NCI-H226 (cell line): ENCODE measurements around the gene PLCL2.

ENCODE experiments used
- DNase-seq: peaks from one replicate; pipeline ENCODE4 v3.0.0-alpha.2; 2015

The PLCL2 gene

DNA sequence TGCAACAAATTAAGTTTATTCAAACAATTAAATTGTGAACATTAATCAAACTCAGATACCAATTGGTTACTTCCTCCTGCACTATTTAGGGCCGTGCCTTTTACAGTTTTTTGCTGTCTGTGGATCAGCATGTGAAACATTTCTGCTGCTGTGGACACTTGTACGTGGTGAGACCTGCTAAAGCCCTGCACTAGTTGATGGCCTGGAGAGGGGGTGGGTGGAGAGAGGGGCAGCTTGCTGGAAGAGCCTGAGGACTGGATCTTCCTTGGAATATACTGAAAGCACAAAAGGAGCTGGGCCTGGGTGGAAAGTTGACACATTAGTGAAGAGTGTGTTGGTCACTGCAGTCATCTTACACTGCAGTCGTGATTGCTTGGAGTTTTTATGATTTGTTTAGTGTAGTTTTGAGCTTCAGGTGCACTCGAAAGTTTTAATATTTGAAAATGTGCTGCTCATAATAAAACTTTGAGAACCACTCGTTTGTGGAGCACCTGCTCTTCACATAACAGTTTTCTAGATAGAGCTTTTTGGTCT, 11.4 kb downstream of the PLCL2 start:
- DNase-seq = no peak

DNA sequence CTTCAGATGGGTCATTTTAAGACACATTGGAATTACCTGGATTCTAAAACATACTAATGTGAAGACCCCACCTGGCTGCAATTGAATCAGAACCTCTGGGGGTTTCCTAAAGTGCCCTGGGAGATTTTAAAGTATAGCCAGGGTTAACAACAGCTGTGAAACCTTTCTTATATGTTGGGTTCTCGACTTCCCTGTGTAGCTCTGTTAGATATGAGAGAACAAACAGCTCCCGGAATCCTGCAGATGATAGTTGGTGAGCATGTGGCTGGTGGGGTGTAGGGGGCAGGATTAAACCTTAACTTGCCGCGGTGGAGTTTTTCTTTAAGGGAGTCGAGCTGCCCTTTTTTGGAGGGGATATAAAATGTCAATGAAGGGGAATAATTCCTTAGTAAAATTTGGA, 12.1 kb downstream of the PLCL2 start:
- no peak for DNase-seq

DNA sequence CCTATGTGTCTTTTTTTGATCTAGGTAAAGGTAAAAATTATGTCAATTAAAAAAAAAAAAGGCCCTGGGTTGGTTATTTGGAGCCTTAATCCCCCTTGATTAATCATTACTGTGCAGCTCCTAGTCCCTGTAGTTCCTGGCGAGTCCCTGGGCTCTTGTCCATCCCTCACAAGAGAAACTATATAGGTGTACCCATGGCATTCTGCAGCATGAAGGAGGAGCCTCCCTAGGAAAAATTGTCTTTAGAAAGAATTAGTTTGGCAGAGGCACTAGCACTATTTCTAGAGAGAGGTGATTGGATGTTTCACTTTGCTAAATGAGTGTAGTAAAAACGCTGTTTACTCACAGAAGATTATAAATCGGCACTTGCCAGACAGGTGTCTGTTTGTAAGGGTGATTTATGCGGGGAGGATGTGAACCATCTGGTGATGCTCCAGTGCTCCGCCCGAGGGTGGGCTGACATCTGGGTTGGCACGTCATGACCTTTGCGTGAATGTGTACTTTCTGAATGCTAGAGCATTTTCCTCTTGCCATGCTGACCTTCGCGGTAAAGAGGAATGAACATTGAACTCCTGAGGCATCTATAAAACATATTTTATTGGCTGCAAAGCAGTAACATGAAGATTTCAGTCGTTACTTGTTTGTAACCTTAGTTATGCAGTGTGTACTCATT, 12.6 kb downstream of the PLCL2 start:
- DNase-seq = peak; percentile 24

DNA sequence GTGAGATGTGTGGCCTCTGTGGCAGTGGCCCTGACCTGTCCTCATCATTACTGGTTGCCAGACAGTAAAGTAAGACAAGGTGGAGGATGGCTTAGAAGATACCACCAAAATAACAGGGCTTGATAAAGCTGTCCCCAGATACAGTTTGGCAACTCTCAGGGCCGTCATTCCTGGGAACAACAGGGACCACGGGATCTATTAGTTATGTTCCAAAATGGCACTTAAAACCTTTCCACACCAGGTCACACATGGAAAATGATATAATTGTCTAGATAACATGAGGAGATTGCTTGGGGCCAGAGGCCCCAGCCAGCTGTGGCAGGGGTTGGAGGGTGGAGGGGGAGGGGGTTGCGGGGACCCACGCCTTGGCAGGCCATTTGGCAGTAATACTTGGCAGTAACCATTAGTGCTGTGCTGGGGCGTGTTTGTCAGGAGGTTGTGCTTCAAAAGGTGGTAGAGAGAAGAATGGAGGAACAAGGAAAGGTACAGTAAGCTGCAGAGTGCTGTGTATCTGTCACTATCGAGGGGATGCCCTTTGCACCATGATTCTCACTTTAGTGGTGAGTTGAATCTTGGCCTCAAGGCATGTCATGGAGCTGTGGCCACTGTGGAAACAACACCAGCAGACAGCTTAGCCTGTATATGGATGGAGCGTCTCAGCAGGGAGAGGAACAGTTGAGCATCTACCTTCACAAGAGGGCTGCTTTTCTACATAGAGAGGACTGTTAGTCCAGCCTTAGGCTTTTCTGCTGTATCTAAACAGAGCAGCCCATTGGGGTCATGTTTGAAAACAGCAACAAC, 14.0 kb downstream of the PLCL2 start:
- no peak for DNase-seq

DNA sequence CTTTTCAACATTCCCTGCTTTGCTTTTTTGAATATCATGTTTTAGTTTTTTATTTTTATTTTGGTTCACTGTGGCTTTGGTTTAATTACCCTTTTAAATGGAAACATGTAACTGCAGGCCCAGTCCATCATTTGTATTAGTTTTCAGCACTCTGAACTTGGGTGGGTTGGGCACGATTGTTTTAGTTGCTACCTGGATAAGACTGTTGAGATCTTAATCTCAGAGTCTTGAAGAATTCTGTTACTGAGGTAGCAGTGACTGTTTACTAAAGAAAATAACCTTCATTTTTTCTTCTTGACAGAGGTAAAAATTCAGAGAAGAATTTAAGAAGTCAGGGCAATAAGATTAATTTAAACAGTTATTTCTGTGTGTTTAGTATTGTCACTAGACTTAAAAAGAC, 15.2 kb downstream of the PLCL2 start:
- no peak for DNase-seq

DNA sequence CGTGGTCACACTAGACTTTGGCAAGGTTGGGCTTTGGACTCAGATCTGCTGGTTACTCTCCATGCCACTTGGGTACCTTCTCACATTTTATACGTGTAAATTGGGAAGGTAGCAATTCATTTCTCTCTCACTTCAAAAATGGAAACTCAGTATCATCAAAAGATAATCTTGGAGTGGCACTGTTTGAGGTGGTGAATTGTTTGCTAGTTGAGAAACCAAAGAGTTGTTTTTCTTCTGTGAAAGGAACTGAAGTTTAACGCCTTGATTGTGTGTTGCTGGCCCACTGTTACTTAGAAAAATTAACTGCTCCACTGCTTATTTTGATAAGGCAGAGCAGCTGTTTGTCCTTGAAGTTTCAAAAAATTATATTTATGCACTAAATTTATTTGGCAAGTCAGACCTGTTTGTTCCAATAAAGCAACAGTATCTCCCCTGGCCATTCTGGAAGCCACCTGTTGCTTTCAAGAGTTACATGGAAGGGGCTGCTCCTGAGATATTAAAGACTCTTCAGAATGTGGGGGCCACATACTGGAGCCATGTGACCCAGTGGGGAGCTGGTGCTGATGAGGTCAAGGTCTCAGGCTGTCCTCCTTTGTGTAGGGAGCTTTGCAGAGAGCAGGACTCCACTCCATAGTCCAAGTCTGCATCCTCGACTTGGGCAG, 16.2 kb downstream of the PLCL2 start:
- no peak for DNase-seq

DNA sequence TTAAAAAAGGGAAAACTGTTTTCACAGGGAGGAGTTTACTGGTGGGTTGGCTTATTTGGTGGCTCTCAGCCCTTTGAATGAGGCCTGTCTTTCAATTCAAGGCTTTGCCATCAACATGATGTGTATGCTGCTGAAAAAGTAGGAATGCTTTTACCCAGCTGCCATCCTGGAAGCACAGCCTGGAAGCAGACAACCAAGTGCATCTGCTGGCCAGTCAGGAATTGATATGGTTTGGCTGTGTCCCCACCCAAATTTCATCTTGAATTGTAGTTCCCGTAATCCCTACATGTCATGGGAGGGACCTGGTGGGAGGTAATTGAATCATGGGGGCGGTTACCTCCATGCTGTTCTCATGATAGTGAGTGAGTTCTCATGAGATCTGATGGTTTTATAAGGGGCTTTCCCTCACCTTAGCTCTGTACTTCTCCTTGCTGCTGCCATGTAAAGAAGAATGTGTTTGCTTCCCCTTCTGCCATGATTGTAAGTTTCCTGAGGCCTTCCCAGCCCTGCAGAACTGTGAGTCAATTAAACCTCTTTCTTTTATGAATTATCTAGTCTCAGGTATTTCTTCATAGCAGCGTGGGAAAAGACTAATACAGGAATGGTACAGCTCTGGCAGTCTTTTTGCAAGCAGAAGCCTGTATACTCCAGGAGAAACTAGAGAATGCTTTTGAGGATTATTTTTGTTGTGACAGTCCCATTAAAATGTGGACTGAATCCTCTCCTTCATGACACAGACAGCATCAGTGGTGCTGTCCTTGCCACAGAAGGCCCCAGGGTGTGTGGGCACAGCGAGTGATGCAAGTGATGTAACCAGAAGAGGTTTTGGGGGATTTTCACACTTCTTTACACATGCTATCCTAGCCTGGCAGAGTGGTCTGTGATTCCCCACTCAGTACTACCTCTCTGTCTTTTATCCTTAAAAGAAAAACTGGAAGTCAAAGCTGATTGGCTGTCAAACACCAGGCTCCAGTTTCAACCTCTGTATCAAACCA, 20.0 kb downstream of the PLCL2 start:
- no peak for DNase-seq

DNA sequence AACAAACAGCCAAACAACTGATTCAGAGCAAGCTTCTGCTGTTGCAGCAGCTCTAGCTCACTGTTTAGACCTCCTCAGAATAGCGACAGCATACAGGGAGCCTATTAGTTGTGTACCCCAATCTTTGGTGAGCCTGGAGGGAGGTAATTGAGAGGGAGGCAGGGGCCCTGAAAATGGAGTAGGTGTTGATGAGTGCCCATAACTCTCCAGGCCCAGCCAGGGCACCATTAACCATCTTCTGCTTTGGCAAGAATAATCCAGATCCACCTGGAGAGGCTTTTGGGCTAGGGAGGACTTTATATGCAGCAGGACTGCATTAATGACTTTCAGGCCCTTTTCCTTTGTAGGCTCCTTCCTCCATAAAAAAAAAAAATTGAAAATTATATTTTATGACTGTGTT, 20.9 kb downstream of the PLCL2 start:
- no peak for DNase-seq

DNA sequence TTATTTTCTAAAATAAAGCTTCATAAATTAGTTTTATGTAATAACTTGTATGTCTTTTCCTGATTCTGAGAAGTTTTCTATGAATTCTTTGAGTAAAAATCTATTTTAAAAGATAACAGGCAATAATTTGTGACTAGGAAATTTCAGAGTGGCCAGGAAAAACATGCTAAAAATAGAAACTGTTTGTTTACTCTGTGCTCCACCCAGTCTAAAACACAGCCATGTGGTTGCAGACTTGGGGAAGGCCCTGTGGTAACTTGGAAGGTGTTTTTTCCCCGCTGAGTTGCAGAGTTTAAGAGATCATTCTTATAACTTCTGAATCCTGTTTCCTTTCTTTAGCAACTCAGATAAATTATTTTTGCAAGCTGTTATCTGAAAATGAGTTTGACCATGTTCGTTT, 21.9 kb downstream of the PLCL2 start:
- no peak for DNase-seq

DNA sequence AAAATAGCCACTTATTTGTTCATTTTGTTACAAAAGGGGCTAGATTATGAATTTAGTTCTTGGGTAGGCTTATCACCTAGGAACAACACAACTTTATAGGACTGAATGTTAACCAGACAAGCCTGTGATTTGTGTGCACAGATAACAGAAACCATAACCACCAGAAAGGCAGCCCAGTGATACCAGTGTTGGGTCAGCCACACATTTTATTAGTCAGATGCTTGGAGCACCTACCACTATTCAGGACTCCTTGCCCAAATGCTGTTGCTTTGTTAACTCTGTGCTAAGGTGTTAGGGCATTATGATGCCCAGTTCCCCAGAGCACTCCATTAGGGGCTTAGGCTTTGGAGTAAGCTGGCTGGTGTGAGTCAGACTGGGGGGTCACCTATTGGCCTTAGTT, 22.5 kb downstream of the PLCL2 start:
- peak; percentile 60 for DNase-seq

DNA sequence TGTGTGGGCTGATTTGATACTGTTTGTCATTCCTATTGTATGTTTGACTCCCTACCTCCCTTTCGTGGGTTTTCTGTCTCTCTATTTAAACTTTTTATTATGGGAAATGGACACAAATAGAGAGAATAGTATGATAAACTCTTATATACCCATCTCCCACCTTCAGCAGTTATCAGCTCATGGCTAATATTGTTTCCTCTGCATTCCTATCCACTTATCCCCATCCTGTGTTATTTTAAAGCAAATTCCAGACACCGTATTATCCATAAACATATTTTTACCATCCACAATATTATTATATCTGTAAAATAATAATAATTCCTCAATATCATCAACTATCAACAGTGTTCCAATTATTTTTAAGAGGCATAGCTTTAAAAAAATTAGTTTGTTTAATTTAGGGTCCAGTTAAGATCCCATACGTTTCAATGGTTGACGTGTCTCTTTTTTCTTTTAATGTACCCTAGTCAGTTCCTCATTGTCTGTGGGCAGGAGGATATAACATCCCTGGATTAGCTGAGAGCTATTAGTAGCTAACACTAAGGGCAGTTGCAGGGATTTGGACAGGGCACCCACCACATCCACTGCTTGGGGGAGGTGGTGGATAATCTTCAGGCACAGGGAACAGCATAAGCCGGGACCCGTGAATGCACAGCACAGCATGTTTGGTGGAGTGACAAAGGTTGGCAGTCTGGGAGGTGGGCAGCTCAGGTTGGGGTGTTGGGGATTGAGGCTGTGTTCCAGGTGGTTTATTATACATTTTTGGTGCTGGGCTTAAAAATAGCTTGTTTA, 23.5 kb downstream of the PLCL2 start:
- no peak for DNase-seq

DNA sequence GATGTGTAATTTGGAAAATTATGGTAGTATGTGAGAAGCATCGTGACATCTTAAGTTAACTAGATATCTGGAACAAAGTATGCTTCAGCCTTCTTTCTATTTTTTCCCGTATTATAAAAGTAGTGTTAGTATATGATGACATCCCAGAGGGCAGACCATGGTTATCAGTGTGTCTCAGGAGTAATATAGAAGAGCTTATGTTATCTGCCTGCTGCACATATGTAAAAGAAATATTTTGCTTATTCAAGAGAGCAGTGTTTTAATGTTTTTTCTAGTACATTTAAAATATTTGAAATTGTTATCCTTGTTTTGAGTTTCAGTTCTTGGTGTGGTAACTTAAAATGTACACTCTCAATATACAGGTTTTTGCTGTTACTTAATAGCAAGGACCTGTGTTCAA, 24.1 kb downstream of the PLCL2 start:
- no peak for DNase-seq

DNA sequence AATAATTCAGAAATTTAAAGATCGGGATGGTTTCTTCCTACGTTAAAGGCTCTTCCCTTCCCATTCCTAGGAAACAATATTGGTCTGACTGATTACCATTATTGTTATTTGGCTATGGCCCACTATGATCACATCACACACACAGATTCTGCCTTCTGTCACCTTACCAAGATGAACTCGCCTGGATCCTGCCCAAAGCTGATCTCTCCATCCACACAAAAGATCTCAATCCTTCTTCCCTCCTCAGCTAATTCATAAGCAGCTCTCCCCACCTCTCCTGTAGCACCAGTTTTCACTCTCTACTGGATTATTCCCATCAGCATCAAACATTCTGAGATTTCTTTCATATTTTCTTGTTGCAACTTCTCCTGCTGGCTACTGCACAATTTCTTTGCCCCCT, 25.0 kb downstream of the PLCL2 start:
- DNase-seq = no peak

DNA sequence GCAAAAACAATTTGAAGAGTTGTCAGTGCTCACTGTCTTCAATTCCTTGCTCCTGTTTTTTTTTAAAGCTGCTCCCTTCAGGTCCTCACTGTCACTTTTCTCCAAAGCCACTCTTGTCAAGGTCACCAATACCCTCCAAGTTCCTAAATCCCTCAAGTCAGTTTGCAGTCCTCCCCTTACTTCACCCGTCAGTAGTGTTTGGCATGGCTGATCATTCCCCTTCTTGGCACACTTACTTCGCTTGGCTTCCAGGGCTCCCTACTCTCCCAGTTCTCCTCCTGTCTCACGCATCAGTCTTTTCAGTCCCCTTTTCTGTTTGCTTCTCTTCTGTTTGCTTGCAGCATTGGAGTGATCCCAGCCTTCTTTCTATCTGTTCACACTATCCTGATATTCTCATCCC, 25.5 kb downstream of the PLCL2 start:
- no peak for DNase-seq

DNA sequence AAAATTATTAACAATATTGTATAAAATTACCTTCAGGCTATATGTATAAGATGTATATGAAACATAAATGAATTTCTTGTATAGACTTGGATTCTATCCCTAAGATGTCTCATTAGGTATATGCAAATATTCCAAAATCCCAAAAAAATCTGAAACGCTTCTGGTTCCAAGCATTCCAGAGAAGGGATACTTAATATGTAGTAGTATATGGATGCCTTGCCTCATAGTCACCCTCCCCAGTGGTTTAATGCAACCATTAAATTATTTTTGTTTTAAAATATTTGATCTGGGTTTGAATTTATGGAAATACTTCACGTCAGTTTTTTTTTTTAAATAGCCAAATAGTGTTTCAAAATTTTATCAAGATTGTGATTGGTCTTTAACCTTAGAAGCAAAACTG, 27.2 kb downstream of the PLCL2 start:
- DNase-seq = no peak

DNA sequence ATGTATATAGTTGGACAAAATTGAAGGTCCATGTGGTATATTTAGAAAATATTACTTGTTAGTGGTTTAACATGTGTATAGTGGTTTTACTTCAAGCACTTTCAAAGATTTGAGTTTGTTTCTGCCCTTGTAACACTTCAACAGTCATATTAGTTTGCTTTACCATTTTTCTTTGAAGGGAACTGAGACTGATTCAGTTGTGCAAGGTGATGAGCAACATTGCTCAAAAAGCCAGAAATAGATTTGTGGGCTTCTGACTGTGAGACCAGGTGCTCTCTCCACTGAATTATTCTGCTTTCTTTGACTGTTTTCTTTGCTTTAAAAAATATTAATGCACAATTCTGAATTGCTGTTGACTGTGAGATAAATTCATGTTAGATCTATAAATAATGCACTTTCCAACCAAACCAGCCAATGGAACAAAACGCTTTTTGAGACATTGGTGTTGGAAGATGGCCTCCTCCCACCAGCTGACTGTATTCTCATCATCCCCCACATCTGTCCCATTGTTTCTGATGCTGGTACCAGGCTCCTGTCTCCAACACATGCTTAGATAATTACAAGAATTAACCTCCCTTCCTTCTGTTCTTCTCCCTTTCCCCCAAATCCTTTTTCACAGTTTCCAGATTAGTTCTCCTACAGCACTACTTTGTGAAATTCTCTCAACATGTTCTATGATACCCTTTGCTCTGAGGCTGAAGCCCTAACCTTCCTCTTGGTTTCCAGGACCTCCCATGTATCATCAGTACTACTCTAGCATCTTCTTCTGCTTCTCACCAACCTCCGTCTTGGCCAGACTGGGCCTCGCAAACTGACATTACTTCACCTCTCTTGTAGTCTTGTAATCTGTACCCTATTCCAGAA, 27.9 kb downstream of the PLCL2 start:
- DNase-seq = no peak

DNA sequence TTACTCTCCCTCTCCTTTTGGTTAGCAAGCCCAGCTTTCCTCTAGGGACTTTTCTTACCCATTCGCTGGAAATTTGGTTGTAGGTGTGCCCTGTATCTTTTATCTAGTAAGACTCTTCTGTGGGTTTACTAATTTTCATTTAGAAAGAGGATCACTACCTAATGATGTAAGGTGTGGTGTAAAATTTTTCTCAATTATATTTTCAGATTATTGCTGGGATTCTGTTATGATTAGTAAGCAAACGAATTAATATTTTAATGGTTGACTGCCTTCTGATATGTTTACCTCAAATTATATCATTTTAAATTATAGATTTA, 28.5 kb downstream of the PLCL2 start:
- no peak for DNase-seq

DNA sequence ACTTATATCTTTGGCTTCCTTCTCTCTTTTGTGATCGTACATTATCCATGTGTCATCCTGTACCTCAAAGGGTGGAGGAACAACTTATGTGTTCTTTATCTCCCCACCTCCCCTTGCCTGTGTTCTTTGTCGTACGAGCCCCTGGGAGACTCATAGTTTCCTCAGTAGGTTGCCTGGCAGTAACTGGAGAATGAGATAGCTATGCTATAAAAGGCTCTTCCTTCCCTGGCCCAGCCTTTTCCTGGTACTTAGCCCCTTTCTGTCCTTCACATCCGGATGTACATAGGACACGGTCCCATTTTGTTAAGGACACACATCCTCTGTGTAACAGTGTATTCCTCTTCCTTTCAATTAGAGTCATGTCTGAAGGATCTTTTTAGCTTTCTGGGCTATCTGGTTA, 32.1 kb downstream of the PLCL2 start:
- DNase-seq = no peak

DNA sequence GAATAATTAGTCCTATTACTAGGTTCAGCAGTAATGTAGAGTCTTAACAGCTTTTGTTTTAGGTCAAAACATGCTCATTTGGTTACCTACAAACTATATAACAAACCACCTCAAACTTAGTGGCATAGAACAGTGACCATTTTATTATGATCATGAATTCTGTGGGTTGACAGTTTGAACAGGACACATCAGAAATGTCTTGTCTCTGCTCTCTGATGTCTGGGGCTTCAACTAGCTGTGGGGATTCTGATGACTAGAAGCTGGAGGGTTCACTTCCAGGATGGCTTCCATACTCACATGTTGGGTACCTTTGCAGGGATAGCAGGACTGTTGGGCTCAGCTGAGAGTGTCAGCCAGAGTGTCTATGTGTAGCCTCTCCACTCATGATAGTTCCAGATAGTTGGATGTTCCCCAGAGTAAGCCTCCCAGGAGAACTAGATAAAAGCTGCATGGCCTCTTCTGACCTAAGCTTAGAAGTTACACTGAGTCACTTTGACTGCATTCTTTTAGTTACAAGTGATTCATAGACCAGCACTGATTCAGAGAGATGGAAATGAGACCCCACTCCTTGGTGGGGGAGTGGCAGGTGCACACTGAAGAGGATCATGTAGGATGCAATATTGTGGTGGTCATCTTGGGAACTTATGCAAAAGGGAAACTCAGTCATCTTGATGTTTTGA, 32.6 kb downstream of the PLCL2 start:
- peak; percentile 82 for DNase-seq

DNA sequence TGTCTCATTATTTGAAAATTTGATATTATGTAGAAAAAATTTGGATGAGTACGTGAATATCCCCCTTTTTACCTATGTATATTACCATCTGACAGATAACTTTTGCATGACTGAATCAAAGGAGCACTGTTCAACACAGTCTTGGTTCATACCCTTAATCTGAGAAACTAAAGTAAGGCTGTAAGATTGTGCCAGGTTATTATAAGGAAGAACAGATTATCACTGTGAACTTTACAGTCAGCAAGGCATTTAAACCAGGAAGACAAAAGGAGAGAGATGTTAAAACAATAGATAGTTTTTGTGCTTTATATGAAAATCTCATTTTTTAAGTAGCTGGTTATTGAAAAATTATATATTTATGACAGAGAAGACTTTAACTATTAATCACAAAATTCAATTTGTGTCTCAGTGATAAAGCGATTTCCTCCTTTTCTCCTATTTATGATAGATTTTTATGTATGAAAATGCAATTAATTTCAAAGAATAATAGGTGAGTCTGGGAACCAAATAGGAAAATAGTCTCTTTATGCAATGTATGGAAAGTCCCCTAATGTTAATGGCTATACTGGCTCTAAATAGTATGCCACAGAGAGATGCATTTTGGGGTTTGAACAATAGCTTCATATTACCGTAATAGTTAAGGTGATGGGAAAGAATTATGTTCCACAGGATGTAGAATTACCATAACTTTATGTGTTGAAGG, 33.4 kb downstream of the PLCL2 start:
- no peak for DNase-seq
